DND-41 (cell line): ENCODE results near the gene ATAD3A.
"Not testable (repeated sequence)": the region's sequence is repeated elsewhere in the genome, so short reads cannot be mapped to it uniquely, and the experiment has no call there.

ENCODE experiments used
- EZH2 ChIP-seq: IDR thresholded peaks from 3 replicates; pipeline ENCODE4 v1.6.1; 2012; ENCODE audit warnings: borderline replicate concordance, low read depth, mild to moderate bottlenecking, moderate library complexity, low read length, inconsistent platforms; ENCODE audit not compliant: severe bottlenecking
- TF ChIP-seq, protein P1 (sequence below): IDR thresholded peaks from 2 replicates; pipeline ENCODE4 v1.5.1; 2012; ENCODE audit warnings: borderline replicate concordance, low read length, moderate library complexity, mild to moderate bottlenecking; ENCODE audit not compliant: poor library complexity, severe bottlenecking; ENCODE audit errors: extremely low read depth

- TF ChIP-seq, protein P1, sequence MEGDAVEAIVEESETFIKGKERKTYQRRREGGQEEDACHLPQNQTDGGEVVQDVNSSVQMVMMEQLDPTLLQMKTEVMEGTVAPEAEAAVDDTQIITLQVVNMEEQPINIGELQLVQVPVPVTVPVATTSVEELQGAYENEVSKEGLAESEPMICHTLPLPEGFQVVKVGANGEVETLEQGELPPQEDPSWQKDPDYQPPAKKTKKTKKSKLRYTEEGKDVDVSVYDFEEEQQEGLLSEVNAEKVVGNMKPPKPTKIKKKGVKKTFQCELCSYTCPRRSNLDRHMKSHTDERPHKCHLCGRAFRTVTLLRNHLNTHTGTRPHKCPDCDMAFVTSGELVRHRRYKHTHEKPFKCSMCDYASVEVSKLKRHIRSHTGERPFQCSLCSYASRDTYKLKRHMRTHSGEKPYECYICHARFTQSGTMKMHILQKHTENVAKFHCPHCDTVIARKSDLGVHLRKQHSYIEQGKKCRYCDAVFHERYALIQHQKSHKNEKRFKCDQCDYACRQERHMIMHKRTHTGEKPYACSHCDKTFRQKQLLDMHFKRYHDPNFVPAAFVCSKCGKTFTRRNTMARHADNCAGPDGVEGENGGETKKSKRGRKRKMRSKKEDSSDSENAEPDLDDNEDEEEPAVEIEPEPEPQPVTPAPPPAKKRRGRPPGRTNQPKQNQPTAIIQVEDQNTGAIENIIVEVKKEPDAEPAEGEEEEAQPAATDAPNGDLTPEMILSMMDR: not testable (repeated sequence)
- not testable (repeated sequence) for TF ChIP-seq EZH2
Observed at GRCh38 chr1:1512425-1512824, 463 bp downstream of the ATAD3A start.
